OCI-LY1 (cell line): ENCODE data around the gene TIMM50.

Source experiments
- H2AFZ ChIP-seq: fragments of 200-600 bp; sonication (generic), shearing (Covaris generic); 2 replicates; pipeline ENCODE4 v1.6.0; 2014; ENCODE audit warnings: antibody characterized with exemption, mild to moderate bottlenecking, low read length
- H3F3A ChIP-seq: fragments of 200-600 bp; sonication (generic), shearing (Covaris generic); 2 replicates; pipeline ENCODE4 v1.6.0; 2014; ENCODE audit warnings: mild to moderate bottlenecking, antibody characterized with exemption, low read length, moderate library complexity; ENCODE audit not compliant: insufficient read depth
- H3K27ac ChIP-seq: fragments of 200-600 bp; sonication (generic); 2 replicates; pipeline ENCODE4 v1.5.1; 2014; ENCODE audit warnings: low read length, mixed run types, mild to moderate bottlenecking, low read depth; ENCODE audit not compliant: poor library complexity, severe bottlenecking
- H3K27me3 ChIP-seq: fragments of 200-600 bp; sonication (generic); 2 replicates; pipeline ENCODE4 v1.6.0; 2014; ENCODE audit warnings: antibody characterized with exemption, mild to moderate bottlenecking, low read length, moderate library complexity; ENCODE audit not compliant: insufficient read depth
- H3K36me3 ChIP-seq: fragments of 200-600 bp; sonication (generic); 2 replicates; pipeline ENCODE4 v1.6.1; 2014; ENCODE audit warnings: mild to moderate bottlenecking, antibody characterized with exemption, low read length, moderate library complexity, mixed read lengths; ENCODE audit not compliant: insufficient read depth
- H3K4me1 ChIP-seq: fragments of 200-600 bp; sonication (generic); 2 replicates; pipeline ENCODE4 v1.5.1; 2014; ENCODE audit warnings: mild to moderate bottlenecking, low read length, moderate library complexity; ENCODE audit not compliant: insufficient read depth, severe bottlenecking
- H3K4me2 ChIP-seq: fragments of 200-600 bp; sonication (generic), shearing (Covaris generic); 2 replicates; pipeline ENCODE4 v1.6.1; 2014; ENCODE audit warnings: low read length
- H3K4me3 ChIP-seq: fragments of 200-600 bp; sonication (generic); 2 replicates; pipeline ENCODE4 v1.5.1; 2014; ENCODE audit warnings: low read length, low read depth, mild to moderate bottlenecking, mixed read lengths; ENCODE audit not compliant: poor library complexity, severe bottlenecking
- H3K79me2 ChIP-seq: fragments of 200-600 bp; shearing (Covaris generic); 2 replicates; pipeline ENCODE4 v1.6.1; 2016; ENCODE audit warnings: mixed run types, low read length, mixed read lengths; ENCODE audit not compliant: insufficient read depth
- H3K9ac ChIP-seq: fragments of 200-600 bp; sonication (generic), shearing (Covaris generic); 2 replicates; pipeline ENCODE4 v1.6.1; 2014; ENCODE audit warnings: mild to moderate bottlenecking, low read length, mixed read lengths
- H3K9me2 ChIP-seq: fragments of 200-600 bp; sonication (generic), shearing (Covaris generic); 2 replicates; pipeline ENCODE4 v1.6.1; 2014; ENCODE audit warnings: low read depth, mild to moderate bottlenecking, low read length, mixed read lengths
- H3K9me3 ChIP-seq: fragments of 200-600 bp; shearing (Covaris generic); 2 replicates; pipeline ENCODE4 v1.6.1; 2014; ENCODE audit warnings: low read length, mixed read lengths
- H4K20me1 ChIP-seq: fragments of 200-600 bp; sonication (generic), shearing (Covaris generic); 2 replicates; pipeline ENCODE4 v1.6.0; 2016; ENCODE audit warnings: mild to moderate bottlenecking, low read length; ENCODE audit not compliant: insufficient read depth
- EZH2 ChIP-seq: fragments of 200-600 bp; sonication (generic), shearing (Covaris generic); IDR thresholded peaks from 2 replicates; pipeline ENCODE4 v1.8.0; 2017; ENCODE audit warnings: borderline replicate concordance, mixed run types, mild to moderate bottlenecking, antibody characterized with exemption, low read length, moderate library complexity, mixed read lengths
- TF ChIP-seq, protein P1 (sequence below): fragments of 200-600 bp; sonication (generic), shearing (Covaris generic); IDR thresholded peaks from 2 replicates; pipeline ENCODE4 v1.5.1; 2017; ENCODE audit warnings: mild to moderate bottlenecking, antibody characterized with exemption, low read length, moderate library complexity, mixed read lengths

Gene TIMM50

GRCh38 chr19:39517432-39517831 lies 36.8 kb downstream of the TIMM50 start:
- no peak for TF ChIP-seq EZH2
- TF ChIP-seq, protein P1, sequence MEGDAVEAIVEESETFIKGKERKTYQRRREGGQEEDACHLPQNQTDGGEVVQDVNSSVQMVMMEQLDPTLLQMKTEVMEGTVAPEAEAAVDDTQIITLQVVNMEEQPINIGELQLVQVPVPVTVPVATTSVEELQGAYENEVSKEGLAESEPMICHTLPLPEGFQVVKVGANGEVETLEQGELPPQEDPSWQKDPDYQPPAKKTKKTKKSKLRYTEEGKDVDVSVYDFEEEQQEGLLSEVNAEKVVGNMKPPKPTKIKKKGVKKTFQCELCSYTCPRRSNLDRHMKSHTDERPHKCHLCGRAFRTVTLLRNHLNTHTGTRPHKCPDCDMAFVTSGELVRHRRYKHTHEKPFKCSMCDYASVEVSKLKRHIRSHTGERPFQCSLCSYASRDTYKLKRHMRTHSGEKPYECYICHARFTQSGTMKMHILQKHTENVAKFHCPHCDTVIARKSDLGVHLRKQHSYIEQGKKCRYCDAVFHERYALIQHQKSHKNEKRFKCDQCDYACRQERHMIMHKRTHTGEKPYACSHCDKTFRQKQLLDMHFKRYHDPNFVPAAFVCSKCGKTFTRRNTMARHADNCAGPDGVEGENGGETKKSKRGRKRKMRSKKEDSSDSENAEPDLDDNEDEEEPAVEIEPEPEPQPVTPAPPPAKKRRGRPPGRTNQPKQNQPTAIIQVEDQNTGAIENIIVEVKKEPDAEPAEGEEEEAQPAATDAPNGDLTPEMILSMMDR, result no peak
- Histone ChIP-seq H3K27ac (no peak overlapping the region), H3F3A (no peaks in the 10 kb centered on the region), H3K36me3 (no peaks in the 10 kb centered on the region), H3K79me2 (no peaks in the 10 kb centered on the region), H3K9me2 (no peaks in the 10 kb centered on the region), H3K4me2 (no peak overlapping the region), H3K9me3 (no peaks in the 10 kb centered on the region), H3K4me3 (no peak overlapping the region), H4K20me1 (no peaks in the 10 kb centered on the region), H3K9ac (no peak overlapping the region), H3K4me1 (peaks cover 46% of the 10 kb centered on the region), H2AFZ (no peak overlapping the region), H3K27me3 (peaks cover 12% of the 10 kb centered on the region)

GRCh38 chr19:39518458-39518857 lies 37.8 kb downstream of the TIMM50 start:
- H2AFZ ChIP-seq, result no peak overlapping the region
- no peak overlapping the region for H3K4me2 ChIP-seq
- no peaks in the 10 kb centered on the region for H3F3A ChIP-seq
- H3K79me2 ChIP-seq, result no peaks in the 10 kb centered on the region
- H3K9ac ChIP-seq, result no peak overlapping the region
- no peak overlapping the region for H3K4me3 ChIP-seq
- peaks cover 46% of the 10 kb centered on the region for H3K4me1 ChIP-seq
- TF ChIP-seq, protein P1, result no peak
- no peak for TF ChIP-seq EZH2
- H3K9me2 ChIP-seq, result no peaks in the 10 kb centered on the region
- no peaks in the 10 kb centered on the region for H3K36me3 ChIP-seq
- H3K27ac ChIP-seq, result no peak overlapping the region
- H4K20me1 ChIP-seq, result no peaks in the 10 kb centered on the region
- H3K9me3 ChIP-seq, result no peaks in the 10 kb centered on the region
- peaks cover 12% of the 10 kb centered on the region for H3K27me3 ChIP-seq

DNA sequence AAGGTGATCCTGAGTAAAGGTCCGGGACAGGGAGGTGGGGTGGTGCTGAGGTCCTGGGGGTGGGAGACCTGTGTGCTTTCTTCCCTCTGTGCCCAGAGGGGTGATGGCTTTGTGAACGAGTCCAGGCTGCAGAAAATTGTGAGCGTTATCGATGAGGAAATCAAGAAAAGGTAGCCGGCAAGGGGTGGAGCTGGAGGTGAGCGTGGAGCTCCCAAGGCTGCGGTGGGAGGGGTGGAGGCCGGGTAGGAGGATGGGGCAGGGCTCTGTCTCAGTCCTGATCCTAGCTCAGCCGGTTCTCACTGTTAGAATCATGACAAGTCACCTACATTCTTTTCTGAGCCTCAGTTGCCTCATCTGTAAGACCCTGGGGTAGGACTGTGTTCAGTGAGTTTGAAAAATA lies 38.3 kb downstream of the TIMM50 start:
- H3K9me3 ChIP-seq, result no peaks in the 10 kb centered on the region
- peaks cover 46% of the 10 kb centered on the region for H3K4me1 ChIP-seq
- no peaks in the 10 kb centered on the region for H3F3A ChIP-seq
- no peak overlapping the region for H3K4me3 ChIP-seq
- H3K4me2 ChIP-seq, result no peak overlapping the region
- H3K27ac ChIP-seq, result no peak overlapping the region
- H3K27me3 ChIP-seq, result peaks cover 12% of the 10 kb centered on the region
- H3K79me2 ChIP-seq, result no peaks in the 10 kb centered on the region
- no peak overlapping the region for H2AFZ ChIP-seq
- H3K9me2 ChIP-seq, result no peaks in the 10 kb centered on the region
- no peak overlapping the region for H3K9ac ChIP-seq
- TF ChIP-seq, protein P1, result no peak
- TF ChIP-seq EZH2, result no peak
- H3K36me3 ChIP-seq, result no peaks in the 10 kb centered on the region
- no peaks in the 10 kb centered on the region for H4K20me1 ChIP-seq
